CD4-positive, alpha-beta T cell treated with Interleukin-6 at 100 ng/mL for 8 hours (primary cell): ENCODE data around the gene ERI3.

Experiments used
- DNase-seq: peaks from one replicate; pipeline ENCODE4 v3.0.0-alpha.2; 2020; ENCODE audit warnings: mixed read lengths, low spot score

ERI3 gene

DNA sequence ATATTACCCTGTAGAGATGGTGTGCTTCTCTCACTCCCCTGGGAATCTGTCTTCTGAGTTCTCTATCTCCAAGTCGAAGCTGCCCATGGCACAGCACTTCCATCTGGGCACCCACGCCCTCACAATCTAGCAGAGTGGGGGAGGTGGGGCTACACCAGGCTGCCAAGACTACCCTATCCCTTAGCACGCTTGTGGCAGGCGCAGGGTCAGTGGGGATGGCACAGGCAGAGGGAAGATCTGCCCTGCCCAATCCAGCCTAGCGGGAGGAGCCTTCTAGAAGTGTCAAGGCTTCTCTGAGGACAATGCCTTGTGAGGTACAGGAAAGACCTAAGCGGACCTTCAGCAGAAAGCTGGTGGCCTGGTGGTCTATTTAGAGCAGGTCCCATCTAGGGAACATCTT, 92.6 kb downstream of the ERI3 start:
- DNase-seq = no peak

DNA sequence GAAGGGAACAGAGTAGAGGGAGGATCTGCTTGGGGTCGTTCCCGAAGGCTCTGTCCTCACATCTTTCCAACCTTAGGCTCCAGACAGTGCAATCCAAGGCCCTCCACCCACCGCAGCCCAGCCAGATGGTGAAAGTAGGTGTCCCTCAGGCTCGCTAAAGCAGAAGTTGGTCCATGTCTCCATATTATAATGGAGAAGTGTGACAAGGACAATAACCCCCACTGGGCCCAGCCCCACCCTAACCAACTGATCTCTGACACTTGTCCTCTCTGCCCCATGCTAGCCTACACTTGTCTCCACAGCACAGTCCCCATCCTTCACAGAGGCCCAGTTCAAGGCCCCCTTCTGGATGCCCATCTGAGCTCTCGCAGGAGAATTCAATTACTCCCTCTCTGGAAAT, 93.1 kb downstream of the ERI3 start:
- no peak for DNase-seq

DNA sequence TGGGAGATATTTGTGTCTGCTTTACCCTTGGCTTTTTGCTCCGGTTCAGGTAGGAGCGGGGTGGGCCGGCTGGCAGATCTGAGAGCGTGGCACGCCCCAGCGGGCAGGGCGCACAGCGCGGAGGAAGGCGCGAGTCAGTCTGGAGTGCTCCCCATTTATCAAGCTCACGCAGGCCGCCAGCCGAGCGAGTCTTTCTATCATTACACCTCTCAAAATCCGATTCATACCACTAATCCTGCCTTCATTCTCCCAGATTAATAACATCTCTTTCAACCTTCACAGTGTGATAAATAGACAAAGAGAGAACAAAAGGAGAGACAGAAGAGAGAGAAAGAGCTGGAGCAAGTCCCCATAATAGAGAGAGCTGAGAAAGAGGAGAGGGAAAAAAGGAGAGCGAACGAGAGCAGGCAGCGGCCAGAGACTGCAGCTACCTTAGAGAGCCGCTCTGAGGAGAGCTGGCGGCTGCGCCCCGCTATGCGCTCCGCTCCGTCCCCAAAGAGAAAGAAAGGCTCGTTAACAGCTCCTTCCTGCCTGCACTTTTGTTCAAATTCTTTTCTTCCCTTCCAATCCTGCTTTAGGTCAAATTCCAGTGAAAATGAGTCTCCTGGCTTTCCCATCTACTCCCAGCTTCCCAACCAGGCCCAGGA, 93.8 kb downstream of the ERI3 start:
- DNase-seq = no peak

DNA sequence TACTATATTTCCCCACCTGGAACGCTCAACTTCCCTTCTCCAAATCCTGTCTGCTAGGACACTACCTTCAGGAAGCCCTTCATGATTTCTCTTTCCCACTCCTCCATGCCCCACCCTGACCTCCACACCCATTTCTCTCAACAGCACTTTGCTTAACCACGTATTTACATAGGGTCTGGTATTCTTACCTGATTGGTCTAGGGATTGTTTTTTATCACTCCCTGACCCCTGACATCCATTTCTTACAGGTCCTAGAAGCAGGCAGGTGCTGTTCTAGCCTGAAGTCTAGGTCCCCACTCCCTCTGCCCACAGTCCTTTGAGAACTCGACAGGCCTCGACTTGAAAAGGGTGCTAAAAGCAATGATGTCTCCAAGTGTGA, 94.3 kb downstream of the ERI3 start:
- DNase-seq = no peak

DNA sequence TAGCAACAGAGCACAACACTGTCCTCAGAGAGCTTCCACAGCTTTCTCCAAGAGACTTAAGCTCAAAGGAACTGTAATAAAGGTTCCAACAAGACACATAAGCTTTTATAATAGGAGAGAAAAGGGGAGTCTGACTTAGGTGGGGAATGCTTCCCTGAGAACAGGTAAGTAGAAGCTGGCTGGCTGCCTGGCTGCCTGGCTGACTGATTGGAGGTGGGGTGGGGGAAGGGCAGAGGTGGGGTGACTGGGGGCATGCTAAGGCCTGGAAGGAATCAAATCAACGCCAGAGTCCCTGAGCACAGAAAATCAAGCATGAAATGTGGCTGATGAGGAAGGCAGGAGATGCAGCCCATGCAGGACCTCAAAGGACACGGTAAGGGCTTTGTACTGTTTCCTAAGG, 96.0 kb downstream of the ERI3 start:
- no peak for DNase-seq

DNA sequence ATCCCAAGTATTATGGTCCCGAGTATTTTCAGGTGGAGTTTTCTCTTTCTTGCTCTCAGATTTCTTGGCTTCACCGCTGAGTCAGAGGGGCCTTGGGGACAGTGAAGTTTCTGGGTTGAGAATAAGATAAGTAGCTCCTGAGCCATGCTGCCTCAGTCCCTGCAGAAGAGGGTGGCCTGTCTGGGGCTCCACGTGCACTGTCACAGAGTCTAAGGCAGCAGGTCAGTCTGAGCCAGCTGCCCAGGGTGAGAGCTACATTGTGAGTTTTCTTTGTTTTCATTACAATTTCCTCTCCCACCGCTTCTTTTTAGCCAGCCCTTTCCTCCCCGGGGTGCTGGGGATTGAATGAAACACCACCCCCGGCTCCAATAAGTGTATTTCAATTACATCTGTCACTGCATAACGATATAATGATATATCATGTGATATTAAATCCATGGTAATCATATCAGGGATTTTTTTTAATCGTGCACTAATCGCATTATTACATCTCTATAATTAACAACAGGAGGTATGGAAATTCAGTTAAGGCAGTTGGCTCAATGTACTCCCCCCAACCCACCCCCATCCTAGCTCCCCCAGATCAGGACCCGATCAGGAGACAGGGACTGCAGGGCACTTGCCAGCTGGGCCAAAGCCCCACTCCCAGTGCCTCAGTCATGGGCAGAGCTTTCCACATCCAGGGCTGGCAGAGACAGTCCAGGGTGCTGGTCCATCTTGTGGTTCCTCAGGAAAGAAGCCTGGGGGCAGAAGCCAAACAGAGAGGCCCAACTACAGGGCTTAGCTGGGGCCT, 98.1 kb downstream of the ERI3 start:
- DNase-seq = no peak

DNA sequence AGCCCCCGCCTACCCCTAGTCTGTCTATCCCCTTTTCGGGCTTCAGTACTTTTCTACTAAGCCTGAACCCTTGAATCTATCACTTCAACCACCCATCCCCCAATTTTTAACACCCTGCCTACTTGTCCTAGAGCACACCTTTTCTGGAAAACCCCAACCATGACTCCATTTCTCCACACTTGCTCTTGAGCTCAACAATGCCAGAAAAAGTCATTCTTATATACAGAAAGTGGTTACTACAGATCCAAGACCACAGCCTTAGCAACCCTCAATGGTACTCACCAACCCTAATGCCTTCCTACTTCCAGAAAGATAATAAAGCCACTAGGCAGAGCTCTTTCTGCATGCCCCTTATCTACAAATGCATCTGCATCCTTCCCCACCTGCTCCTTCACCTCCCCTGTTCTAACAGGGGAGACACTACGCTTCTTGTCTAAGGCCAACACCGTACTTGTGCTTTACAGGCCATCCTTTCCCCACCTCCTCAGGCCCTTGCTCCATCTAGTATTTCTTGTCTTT, 100.6 kb downstream of the ERI3 start:
- no peak for DNase-seq

DNA sequence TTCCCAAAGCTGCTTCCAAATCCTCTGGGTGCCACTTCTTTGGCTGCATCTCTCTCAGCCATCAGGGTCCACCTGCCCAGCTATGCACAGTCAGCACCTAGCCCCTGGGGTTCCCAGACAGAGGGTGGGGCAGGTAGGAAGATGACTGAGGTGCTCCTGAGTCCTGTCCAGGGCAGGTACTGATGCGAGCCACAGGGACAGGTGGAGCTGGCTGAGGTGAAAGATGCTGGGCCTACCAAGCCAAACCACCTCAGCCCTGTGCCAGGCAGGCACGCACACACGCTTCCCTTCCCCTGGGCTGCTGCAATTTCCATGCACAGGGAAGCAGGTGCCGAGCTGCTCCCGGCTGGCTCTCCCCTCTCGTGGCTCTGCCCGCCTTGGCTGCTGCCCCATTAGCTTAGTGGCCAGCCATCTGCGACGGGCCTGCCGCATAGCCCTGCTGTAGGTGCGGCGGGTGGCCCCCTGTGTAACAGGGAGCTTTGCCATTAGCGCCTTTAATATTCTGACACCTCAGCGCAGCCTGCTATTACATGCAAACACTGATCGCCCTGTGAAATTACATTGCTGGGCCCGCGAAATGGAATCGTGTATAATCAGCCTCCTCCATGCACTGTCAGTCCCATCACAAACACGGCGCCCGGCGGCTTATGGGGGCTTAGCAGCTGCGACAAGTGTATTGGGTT, 102.9 kb downstream of the ERI3 start:
- DNase-seq = no peak

DNA sequence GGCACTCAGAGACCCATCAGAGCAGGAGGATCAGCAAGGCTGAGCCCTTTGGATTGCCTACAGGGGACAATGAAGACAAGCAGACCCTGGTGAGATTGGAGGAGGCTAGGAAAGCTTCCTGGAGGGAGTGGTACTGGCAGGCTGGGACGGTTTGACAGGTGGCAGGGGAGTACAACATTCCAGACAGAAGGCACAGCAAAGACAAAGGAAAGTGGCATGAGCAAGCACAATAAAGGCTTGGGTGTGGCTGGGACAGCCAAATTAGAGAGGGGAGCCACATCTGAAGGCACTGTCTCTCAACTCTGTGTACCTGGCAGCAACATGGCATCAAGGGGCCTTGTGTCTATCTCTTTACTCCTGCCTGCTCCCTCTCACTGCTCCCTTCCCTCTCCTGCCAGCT, 103.6 kb downstream of the ERI3 start:
- no peak for DNase-seq

DNA sequence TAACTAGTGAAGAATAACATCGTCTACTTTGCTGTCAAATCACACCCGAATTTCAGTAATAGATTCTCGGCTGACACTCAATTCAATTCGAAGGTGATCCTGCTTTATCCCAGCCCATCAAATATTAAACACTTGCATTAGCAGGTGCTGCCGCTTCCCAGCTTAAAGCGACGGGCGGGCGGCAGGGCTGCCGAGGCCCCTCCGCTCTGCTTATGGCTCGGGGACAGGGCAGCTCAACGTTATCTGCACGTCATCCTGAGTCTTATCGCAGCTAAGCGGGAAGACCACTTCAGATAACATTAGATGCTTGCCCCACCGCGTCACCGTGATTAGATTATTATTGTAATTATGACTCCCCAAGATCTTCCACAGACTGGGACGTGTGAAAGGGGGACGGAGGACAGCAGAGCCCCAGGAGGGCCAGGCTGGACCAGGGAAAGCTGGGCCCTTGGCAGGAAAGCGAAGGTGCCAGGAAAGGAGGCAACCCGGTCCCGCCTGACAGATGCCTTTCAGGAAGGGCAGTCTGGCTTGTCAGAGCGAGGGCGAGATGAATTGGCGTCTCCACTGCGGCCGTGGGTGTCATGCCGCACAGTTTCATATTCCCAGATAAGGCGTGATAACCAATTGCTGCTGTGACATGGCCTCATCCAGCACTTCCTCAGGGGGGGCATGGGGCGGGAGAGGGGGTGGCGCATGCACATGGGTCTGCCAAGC, 104.8 kb downstream of the ERI3 start:
- no peak for DNase-seq

DNA sequence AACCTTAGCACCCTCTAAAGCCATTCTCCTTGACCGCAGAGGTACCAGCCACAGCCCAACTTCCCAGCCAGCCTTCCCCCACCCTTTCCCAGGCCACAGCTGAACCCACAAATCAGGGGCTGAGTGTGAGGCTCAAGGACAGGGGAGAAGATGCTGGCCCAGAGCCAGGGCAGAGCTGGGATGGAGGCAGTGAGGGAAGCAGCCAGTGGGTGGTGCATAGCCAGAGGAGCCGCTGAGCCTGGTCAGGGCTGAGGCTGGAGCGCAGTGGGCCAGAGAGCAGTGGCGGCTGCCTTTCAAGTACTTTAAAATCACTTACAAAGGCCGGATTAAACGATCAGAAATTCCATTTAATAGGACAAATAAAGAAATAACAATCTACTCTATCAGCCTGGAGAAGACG, 105.5 kb downstream of the ERI3 start:
- DNase-seq = no peak

DNA sequence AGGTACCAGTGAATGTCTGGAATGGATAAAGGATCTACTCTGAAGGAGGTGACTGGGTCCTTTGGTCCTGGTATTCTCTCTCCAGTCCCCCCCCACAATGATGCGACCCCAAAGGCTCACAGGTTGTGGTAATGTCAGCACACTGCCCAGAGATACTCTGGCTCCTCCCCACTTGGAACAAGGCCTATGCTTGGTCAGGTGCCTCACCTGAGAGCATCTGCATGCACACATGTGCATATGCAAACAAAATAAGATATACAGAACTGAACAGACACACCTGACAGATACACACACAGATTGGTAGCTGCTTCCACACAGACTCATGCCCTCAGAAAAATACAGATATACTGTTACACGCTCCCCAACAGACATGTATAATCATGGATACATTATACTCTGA, 108.3 kb downstream of the ERI3 start:
- DNase-seq = no peak

DNA sequence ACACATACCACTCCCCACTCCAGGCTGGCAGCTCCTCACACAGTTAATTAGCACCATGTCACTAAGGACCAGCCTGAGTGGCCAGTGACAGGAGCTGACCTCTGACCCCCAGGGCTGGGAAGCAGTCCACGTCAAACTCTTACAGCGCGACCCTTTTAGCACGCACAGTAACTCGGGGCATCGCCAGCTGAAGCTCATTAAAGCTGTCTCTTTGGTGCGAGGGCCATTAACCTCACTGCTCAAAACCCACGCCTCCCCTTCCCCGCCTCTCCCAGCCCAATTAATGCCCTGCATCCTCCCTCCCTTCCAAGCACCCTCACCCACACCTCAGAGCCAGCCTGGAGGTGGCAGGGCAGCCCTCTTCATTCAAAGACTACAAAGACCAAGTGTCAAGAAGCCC, 110.1 kb downstream of the ERI3 start:
- DNase-seq = no peak

DNA sequence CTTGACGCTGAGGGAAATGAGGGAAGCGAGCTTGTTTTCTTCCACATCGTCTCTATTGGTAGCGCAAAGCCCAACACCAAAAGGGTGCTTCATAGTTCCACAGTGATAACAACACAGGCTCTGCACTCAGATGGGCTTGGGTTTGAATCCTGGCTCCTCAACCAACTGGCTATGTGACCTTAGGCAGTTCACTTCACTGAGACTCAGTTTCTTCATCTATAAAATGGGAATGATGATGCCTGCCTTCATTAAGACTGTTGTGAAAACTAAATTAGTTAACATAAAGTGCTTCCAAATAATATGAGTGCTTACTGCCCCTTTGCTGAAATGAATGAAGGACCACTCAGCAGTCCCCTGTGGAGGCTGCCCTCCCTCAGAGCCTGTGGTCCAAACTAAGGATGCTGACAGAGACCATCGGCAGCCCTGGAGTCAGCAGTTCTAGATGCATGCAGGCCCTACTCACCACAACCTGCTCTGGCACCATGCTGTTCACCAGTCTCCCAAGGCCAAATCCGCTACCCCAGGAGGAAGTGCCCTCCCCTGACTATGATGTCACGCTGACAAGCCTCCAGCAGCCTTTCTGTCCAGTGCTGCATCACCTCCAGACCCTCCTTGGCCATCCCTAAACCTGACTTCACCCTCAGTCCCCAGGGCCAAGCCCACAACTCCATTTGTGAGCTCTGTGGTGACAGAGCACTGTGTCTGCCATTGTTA, 111.1 kb downstream of the ERI3 start:
- DNase-seq = no peak

DNA sequence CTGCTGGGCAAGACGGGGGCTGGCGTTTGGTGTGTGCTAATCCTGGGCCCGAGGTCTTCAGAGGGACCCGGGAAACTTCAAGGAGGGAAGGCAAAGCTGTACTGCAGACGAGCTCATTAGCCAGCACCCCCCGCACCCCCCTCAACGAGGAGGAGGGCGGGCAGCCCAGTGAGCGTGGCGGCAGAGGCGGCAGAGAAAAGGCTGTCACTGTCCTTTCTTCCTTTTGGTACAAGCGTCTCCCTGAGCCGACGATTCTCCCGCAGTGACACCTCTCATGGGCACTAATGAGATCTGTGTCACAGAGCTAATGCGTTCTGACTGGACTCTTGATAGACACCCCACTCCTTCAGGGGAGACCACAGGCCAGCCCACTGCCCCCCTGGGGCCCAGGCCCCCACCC, 112.3 kb downstream of the ERI3 start:
- DNase-seq = no peak

DNA sequence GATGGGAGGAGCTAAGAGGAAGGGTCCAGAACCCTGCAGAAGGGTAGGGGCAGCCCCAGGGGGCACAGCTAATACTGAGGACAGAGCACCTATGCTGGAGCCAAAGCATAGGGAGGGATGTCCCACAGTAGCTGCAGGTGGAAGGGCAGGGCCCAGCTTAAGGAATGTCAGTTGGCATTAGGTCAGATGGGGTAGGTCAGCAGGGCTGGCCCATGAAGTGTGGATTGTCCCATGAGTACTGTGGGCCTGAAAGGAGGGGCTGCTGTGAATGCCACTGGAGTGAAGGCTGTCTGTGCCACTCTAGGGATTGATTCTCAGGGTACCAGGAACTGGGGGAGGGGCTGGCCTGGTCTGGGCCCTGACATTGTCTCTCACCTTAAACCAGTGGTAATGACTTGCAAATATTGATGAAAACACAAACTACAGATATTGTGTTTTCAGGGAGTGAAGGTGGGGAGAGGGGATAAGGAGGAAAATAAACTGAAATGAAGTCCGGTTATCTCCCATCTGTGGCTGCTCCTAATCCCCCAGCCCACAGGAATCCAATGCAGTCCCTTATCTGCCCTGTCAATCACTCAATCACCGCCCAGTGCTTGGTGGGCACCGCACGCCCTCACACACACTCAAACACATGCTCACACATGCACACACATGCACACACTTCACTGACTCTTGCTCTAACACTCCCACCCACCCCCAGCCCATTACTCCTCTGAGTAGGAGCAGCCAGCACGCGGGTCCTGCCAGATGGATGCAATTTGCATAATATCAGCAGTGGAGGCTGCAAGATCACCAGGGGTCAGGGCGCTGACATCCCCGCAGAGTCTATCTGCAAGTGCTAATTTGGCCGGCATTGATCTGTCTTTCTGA, 114.0 kb downstream of the ERI3 start:
- DNase-seq = no peak

DNA sequence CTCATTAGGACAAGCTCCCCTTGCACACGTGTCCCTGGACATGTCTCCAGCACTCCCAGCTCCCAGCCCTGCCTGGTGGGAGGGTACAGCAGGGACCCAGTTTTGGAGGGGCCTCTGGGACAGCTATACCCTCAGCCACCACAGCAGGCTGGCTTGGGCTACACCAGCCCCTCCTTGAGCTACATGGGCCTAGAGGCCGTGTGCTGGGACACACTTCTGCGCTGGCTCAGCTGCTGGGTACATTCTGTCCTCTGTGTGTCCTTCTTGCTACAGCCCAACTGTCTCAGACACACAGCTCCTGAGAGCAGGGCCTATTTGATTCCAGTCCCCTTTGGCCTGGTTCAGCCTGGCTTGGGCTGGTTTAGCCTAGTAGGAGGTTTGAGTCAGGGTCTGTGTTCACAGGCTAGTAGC, 115.1 kb downstream of the ERI3 start:
- no peak for DNase-seq

DNA sequence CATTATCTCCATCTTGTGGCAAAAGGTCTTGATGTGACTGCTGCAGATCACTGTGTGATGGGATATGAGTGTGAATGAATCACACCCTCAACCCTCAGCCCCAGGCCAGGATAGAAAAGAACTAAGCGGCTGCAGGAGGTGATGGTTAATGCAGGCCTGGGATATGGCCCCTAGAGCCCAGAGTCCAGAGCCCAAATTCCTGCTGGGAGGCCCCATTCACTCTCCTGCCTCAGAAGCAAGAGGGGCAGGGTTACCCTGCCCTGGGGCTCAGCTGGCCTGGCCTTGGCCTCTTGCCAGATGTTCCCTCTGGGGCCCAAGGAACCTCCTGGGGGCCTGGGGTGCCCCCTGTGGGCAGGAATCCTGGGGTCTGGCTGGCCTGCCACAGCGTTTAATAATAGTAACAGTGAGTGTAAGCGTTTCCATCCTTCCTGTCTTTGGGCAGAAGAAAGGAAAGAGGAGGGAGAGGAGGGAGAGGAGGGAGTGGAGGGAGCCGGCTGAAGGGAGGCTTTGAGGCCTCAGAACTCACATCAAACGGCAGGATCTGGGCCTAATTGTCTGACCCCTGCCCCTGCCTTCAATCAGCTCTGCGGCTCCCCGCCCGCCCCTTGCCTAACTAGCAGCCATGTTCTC, 115.6 kb downstream of the ERI3 start:
- DNase-seq = no peak

DNA sequence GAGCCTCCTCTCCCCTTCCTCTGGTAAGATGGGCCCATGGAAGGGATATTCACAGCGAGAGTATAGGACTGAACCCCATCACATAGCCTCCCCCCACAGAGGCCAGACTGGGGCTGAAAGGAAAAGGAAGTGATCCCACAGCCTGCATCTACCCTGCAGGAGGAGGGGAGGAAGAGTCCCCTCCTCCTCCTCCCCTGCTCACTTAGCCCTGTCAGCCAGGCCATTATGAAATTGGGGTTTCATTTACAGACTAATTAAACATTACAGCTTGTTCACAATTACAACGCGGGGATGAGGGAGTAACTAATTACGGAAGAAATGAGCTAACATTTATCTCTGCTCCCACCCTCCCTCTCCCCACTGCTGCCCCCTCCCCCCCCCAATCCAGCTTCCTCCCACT, 116.4 kb downstream of the ERI3 start:
- no peak for DNase-seq

DNA sequence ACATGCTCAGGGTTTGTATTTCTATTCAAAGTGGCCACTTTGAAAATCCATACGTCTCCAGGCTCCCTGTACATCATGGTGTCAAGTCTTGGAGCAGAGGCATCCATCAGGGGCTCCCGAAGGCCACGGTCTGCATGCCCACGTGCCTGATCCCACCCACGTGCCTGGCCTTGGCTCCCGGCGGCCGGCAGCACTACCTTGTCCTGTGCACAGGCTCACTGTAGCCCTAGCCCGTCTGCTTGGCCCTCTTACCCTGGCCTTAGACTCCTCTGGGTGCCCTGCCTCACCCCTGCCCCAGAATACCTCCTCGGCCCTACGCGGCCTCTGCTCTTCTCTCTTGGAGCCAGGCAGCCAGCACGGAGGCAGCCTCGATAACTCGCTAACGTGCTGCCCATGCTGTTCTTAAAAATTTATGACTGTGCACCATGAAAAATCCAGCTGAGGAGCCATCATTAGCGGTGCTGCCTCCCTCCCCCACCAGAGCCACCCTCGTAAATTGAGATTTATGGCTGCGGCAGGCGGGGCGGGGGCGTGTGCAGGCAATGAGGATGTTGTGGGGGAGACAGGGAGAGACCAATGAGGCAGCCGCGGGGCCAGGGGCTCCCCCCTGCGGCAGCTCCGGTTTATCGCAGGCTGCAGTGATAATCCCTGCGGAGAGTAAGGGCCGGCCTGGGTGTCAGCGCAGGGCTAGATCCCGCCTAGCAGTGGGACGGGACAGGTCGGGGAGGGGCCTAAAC, 117.2 kb downstream of the ERI3 start:
- DNase-seq = peak; percentile 18
